Measurements from ENCODE around the gene DES. TPM values are rescaled to one million over a fixed set of nuclear protein-coding genes. Genes with fewer than 3 reads are reported as not detected.

The DES gene
- total RNA-seq, 1 experiment from 2014 or later: 1.6 TPM

GRCh38 chr2:219428469-219428868 lies 10.3 kb downstream of the DES start:
- POLR2A ChIA-PET: interaction anchor here (1.0 kb wide), 1 partner anchor 26 kb away, joined by 4 read pairs; no protein-coding TSS in a partner anchor
- ATAC-seq (no peak), DNase-seq (ENCODE audit: low spot score) (no peak)
- Mint-ChIP-seq H3K4me3 (no peak overlapping the region), H3K36me3 (no peaks in the 10 kb centered on the region), H3K9me3 (no peaks in the 10 kb centered on the region), H3K4me1 (no peaks in the 10 kb centered on the region; the same call in 1 of the 2 replicates), H3K27ac (no peak overlapping the region), H3K27me3 (ENCODE audit: low read depth) (peaks cover 8% of the 10 kb centered on the region)
- TF ChIP-seq EMX1 (CRISPR knock-in tag; IDR thresholded peaks at IDR 0.05): no peak
- TF ChIP-seq ZBTB21 (CRISPR knock-in tag; IDR thresholded peaks at IDR 0.05; ENCODE audit: borderline replicate concordance): no peak
- no peak for TF ChIP-seq USF2 (CRISPR knock-in tag; IDR thresholded peaks at IDR 0.05)
- no peak for TF ChIP-seq NR3C1 (CRISPR knock-in tag; conservative IDR thresholded peaks at IDR 0.05; ENCODE audit: low read depth)
- no peak for TF ChIP-seq NR2C2 (CRISPR knock-in tag; IDR thresholded peaks at IDR 0.05)
- TF ChIP-seq FOXP4 (CRISPR knock-in tag; IDR thresholded peaks at IDR 0.05): no peak
- no peak for TF ChIP-seq ZNF281 (CRISPR knock-in tag; IDR thresholded peaks at IDR 0.05)
- TF ChIP-seq STAT6 (CRISPR knock-in tag; conservative IDR thresholded peaks at IDR 0.05; ENCODE audit: low read depth): no peak
- CTCF ChIA-PET: interaction anchor here (1.1 to 2.6 kb wide), 5 partner anchors 25 to 101 kb away, joined by 3 to 22 read pairs (median 5); no protein-coding TSS in a partner anchor

GRCh38 chr2:219429958-219430606 lies 11.9 kb downstream of the DES start:
- Mint-ChIP-seq H3K4me1 (peaks cover 5% of the 10 kb centered on the region), H3K27me3 (ENCODE audit: low read depth) (peaks cover 12% of the 10 kb centered on the region), H3K9me3 (no peaks in the 10 kb centered on the region), H3K27ac (no peak overlapping the region), H3K4me3 (no peak overlapping the region), H3K36me3 (no peaks in the 10 kb centered on the region)
- ChIA-PET CTCF (interaction anchor here (0.6 to 2.6 kb wide), 18 partner anchors 11 to 310 kb away, joined by 3 to 22 read pairs (median 4); partner anchors contain the start of genes DNPEP and GMPPA), POLR2A (interaction anchor here (0.7 kb wide), 2 partner anchors 34 to 993 kb away, joined by 5 to 7 read pairs; no protein-coding TSS in a partner anchor)
- no peak for TF ChIP-seq USF2 (CRISPR knock-in tag; IDR thresholded peaks at IDR 0.05)
- TF ChIP-seq IRF1 (CRISPR knock-in tag; IDR thresholded peaks at IDR 0.05): no peak
- TF ChIP-seq E2F5 (CRISPR knock-in tag; IDR thresholded peaks at IDR 0.05): no peak
- no peak for TF ChIP-seq ZBTB43 (CRISPR knock-in tag; IDR thresholded peaks at IDR 0.05)
- no peak for TF ChIP-seq ZNF423 (CRISPR knock-in tag; IDR thresholded peaks at IDR 0.05)
- TF ChIP-seq SP1 (CRISPR knock-in tag; conservative IDR thresholded peaks at IDR 0.05): no peak
- TF ChIP-seq GRHL2 (CRISPR knock-in tag; IDR thresholded peaks at IDR 0.05; ENCODE audit: insufficient replicate concordance, severe bottlenecking): no peak
- TF ChIP-seq GTF2I (CRISPR knock-in tag; conservative IDR thresholded peaks at IDR 0.05): no peak
- ATAC-seq (no peak), DNase-seq (ENCODE audit: low spot score) (no peak)

Measured in WTC11 (cell line).